HEK293T (cell line): ENCODE results near the gene ART1.

Source experiments
- BHLHE40 ChIP-seq: fragments of 450-650 bp; IDR thresholded peaks from 2 replicates; pipeline ENCODE4 v1.6.1; 2016; ENCODE audit warnings: mild to moderate bottlenecking, moderate library complexity, borderline replicate concordance
- FOXK2 ChIP-seq: fragments of 450-650 bp; IDR thresholded peaks from 2 replicates; pipeline ENCODE4 v1.6.1; 2016; ENCODE audit warnings: mild to moderate bottlenecking
- SP1 ChIP-seq: fragments of 450-650 bp; IDR thresholded peaks from 2 replicates; pipeline ENCODE4 v1.6.1; 2017
- TARDBP ChIP-seq: fragments of 450-650 bp; IDR thresholded peaks from 2 replicates; pipeline ENCODE4 v1.6.1; 2016

DNA sequence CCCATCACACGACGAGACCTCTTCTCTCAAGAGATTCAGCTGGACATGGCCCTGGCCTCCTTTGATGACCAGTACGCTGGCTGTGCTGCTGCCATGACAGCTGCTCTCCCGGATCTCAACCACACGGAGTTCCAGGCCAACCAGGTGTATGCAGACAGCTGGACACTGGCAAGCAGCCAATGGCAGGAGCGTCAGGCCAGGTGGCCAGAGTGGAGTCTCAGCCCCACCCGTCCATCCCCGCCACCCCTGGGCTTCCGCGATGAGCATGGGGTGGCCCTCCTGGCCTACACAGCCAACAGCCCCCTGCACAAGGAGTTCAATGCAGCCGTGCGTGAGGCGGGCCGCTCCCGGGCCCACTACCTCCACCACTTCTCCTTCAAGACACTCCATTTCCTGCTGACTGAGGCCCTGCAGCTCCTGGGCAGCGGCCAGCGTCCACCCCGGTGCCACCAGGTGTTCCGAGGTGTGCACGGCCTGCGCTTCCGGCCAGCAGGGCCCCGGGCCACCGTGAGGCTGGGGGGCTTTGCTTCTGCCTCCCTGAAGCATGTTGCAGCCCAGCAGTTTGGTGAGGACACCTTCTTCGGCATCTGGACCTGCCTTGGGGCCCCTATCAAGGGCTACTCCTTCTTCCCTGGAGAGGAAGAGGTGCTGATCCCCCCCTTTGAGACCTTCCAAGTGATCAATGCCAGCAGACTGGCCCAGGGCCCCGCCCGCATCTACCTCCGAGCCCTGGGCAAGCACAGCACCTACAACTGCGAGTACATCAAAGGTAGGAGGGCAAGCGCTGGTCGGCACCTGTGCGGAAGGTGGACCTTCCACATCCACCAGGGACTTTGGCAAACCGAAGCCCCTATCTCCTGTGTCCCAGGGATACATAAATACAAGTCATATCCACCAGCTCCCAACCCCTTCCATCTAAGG is 14.9 kb downstream of the ART1 start:
- no peak for TF ChIP-seq SP1
- TF ChIP-seq TARDBP: no peak
- TF ChIP-seq BHLHE40: no peak
- no peak for TF ChIP-seq FOXK2
